RPMI7951 (cell line): ENCODE measurements around the gene C11orf98. TPM values are rescaled to one million over a fixed set of nuclear protein-coding genes. Genes with fewer than 3 reads are reported as not detected.
"Not testable (repeated sequence)": the region's sequence is repeated elsewhere in the genome, so short reads cannot be mapped to it uniquely, and the experiment has no call there.

Experiments used
- DNase-seq: peaks from one replicate; pipeline ENCODE4 v3.0.0-alpha.2; 2012; ENCODE audit warnings: low read depth
- total RNA-seq: library from RNA; depleted of rRNA; stranded (reverse); fragments of >200 nt; shearing (Covaris generic); gene quantifications from 2 replicates; pipeline ENCODE4 v1.2.3, GENCODE V29; 2014; rRNA removed

C11orf98 gene
- total RNA-seq, result 69.0 and 73.3 TPM in 2 replicates

GRCh38 chr11:62665075-62665598 is at the start of gene C11orf98, which contains the start of gene CSKMT:
Gene C11orf98 (minus strand): TSS chr11:62665210. CDS start chr11:62665169, 41 bp downstream.
Gene CSKMT (plus strand): TSS chr11:62665312. CDS start chr11:62665880, 568 bp downstream.
- peak; percentile 92 for DNase-seq

GRCh38 chr11:62713343-62713742 is 48.3 kb upstream of the C11orf98 start:
- no peak for DNase-seq

- no peak for DNase-seq
Measured at GRCh38 chr11:62712861-62713260, 47.9 kb upstream of the C11orf98 start.

- no peak for DNase-seq
Measured at GRCh38 chr11:62712276-62712812, 47.3 kb upstream of the C11orf98 start.

- peak; percentile 54 for DNase-seq
Measured at GRCh38 chr11:62710001-62710345, 45.0 kb upstream of the C11orf98 start.

- DNase-seq, result peak; percentile 96
Measured at GRCh38 chr11:62709247-62710000, 44.4 kb upstream of the C11orf98 start.

GRCh38 chr11:62708793-62709192 is 43.8 kb upstream of the C11orf98 start:
- no peak for DNase-seq

- no peak for DNase-seq
Measured at GRCh38 chr11:62708392-62708791, 43.4 kb upstream of the C11orf98 start.

- DNase-seq, result no peak
Measured at GRCh38 chr11:62707277-62707861, 42.4 kb upstream of the C11orf98 start, which contains the start of the genes BSCL2 and GNG3. Gene BSCL2 (minus strand): TSS chr11:62707424. CDS start chr11:62707195, 229 bp downstream. Gene GNG3 (plus strand): TSS chr11:62707676. CDS start chr11:62708296, 620 bp downstream.

GRCh38 chr11:62706850-62707247 is 41.8 kb upstream of the C11orf98 start:
- DNase-seq, result no peak

GRCh38 chr11:62705880-62706849 is 41.2 kb upstream of the C11orf98 start:
- peak; percentile 95 for DNase-seq

- no peak for DNase-seq
Measured at GRCh38 chr11:62705413-62705812, 40.4 kb upstream of the C11orf98 start.

GRCh38 chr11:62703921-62704320 is 38.9 kb upstream of the C11orf98 start:
- not testable (repeated sequence) for DNase-seq

- DNase-seq, result no peak
Measured at GRCh38 chr11:62702246-62702645, 37.2 kb upstream of the C11orf98 start.

GRCh38 chr11:62694455-62695167 is 29.6 kb upstream of the C11orf98 start:
- peak; percentile 71 for DNase-seq

GRCh38 chr11:62693624-62694023 is 28.6 kb upstream of the C11orf98 start:
- DNase-seq, result not testable (repeated sequence)

GRCh38 chr11:62689421-62690183 is 24.6 kb upstream of the C11orf98 start, which contains the start of gene LRRN4CL:
Gene LRRN4CL (minus strand): TSS chr11:62689530. CDS start chr11:62688508, 1,022 bp downstream.
- DNase-seq, result peak; percentile 90

- no peak for DNase-seq
Measured at GRCh38 chr11:62688491-62688890, 23.5 kb upstream of the C11orf98 start.

- no peak for DNase-seq
Measured at GRCh38 chr11:62687508-62688396, 22.7 kb upstream of the C11orf98 start.
